ENCODE data around the gene KRAS. TPM values are rescaled to one million over a fixed set of nuclear protein-coding genes. Genes with fewer than 3 reads are reported as not detected.

Gene KRAS
- total and polyA plus RNA-seq, 8 donors: 28.6 to 33.2 (median 30.5) TPM

DNA sequence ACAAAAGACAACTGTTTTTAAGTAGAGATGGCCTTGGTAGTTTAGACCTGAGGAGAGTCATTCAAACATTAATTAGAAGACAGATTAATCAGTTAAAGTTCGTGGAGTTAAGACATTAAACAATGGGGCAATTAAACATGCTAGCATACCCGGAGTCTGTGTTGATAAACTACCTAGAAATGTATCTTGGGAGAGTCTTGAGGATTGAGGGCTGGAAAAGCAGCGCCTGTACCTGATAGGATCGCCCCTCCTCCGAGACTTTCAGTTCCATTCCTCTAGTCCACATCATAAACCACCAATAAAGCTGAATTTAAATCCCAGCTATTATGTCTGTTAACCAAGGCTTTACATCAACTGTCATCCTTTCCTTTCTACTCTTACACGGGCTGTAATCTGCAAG, 1.0 kb upstream of the KRAS start:
- peak overlapping the region; percentile 63 to 95 for H3K27ac ChIP-seq
- intact Hi-C loops (cut with DNase I): no loop called here
- H3K9me3 ChIP-seq: no peaks in the 10 kb centered on the region
- ATAC-seq: no peak
- TF ChIP-seq CTCF (IDR thresholded peaks at IDR 0.05): no peak
- peaks cover 0 to 33% of the 10 kb centered on the region in 2 donors for H3K4me1 ChIP-seq
- H3K36me3 ChIP-seq: no peaks in the 10 kb centered on the region
- peak overlapping the region; percentile 78 to 88 for H3K4me3 ChIP-seq
- DNase-seq: no peak
- no peaks in the 10 kb centered on the region for H3K27me3 ChIP-seq

GRCh38 chr12:25249931-25250738, 594 bp downstream of the KRAS start:
- H3K27me3 ChIP-seq: no peaks in the 10 kb centered on the region
- peak; percentile 30 to 95 (median 57) for DNase-seq
- intact Hi-C loops (cut with DNase I): no loop called here
- no peak for TF ChIP-seq CTCF (IDR thresholded peaks at IDR 0.05)
- H3K27ac ChIP-seq: peak overlapping the region; percentile 91 to 95
- peak overlapping the region; percentile 78 to 88 for H3K4me3 ChIP-seq
- peak; percentile 56 for ATAC-seq
- H3K4me1 ChIP-seq: peaks cover 0 to 34% of the 10 kb centered on the region in 2 donors
- no peaks in the 10 kb centered on the region for H3K36me3 ChIP-seq
- no peaks in the 10 kb centered on the region for H3K9me3 ChIP-seq

DNA sequence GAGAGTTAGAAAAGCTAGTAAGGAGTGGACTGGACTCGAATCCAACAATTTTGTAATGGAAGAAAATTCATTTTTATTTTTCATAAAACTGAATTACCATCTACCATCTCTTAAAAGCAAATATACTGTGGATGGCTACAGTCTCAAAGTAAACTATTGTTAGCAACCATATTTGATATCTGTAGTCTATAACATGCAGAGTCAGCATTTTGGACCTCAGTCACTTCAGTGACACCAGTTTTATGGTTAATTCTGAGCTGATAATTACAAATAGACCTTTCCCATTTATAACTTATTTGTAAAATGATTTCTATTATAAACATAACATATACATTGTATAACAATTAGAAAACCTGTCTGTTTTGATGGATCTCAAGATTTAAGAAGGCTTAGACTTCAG, 2.0 kb downstream of the KRAS start:
- ATAC-seq: no peak
- no peak overlapping the region for H3K27ac ChIP-seq
- no peak overlapping the region for H3K4me3 ChIP-seq
- peaks cover 0 to 35% of the 10 kb centered on the region in 2 donors for H3K4me1 ChIP-seq
- intact Hi-C loops (cut with DNase I): no loop called here
- no peak for DNase-seq
- TF ChIP-seq CTCF (IDR thresholded peaks at IDR 0.05): no peak
- peaks cover 0 to 5% of the 10 kb centered on the region in 2 donors for H3K36me3 ChIP-seq
- H3K9me3 ChIP-seq: no peaks in the 10 kb centered on the region
- no peaks in the 10 kb centered on the region for H3K27me3 ChIP-seq

DNA sequence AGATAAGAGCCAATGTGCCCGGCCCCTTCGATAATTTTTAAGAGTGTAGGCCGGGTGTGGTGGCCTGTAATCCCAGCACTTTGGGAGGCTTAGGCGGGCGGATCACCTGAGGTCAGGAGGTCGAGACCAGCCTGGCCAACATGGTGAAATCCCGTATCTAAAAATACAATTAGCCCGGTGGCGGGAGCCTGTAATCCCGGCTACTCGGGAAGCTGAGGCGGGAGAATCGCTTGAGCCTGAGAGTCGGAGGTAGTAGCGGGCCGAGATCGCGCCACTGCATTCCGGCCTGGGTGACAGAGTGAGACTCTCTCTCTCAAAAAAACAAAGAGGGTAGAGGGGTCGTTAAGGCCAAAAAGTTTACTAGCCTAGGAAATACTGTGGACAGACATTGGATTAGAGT, 2.6 kb downstream of the KRAS start:
- no peak for TF ChIP-seq CTCF (IDR thresholded peaks at IDR 0.05)
- no peak overlapping the region for H3K27ac ChIP-seq
- DNase-seq (no peak), ATAC-seq (no peak)
- H3K4me1 ChIP-seq: peaks cover 0 to 41% of the 10 kb centered on the region in 2 donors
- H3K36me3 ChIP-seq: peaks cover 0 to 6% of the 10 kb centered on the region in 2 donors
- H3K9me3 ChIP-seq: no peaks in the 10 kb centered on the region
- H3K4me3 ChIP-seq: no peak overlapping the region
- H3K27me3 ChIP-seq: no peaks in the 10 kb centered on the region
- intact Hi-C loops (cut with DNase I): no loop called here

DNA sequence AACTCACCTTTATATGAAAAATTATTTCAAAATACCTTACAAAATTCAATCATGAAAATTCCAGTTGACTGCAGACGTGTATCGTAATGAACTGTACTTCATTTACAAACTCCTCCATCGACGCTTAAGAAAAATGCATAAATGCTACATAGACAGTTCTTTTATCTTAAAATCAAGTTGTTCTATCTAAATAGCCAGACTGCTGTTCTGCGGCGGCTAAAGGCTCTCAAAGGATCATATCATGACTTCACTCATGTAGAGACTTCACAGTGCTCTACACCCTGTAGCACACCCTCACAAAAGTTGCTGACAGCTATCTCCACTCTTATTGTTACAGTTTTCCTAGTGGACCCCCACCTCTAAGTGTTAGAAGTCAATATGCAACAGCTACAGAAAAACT, 5.2 kb downstream of the KRAS start:
- Histone ChIP-seq H3K4me1 (peaks cover 0 to 41% of the 10 kb centered on the region in 2 donors), H3K27ac (no peak overlapping the region), H3K9me3 (no peaks in the 10 kb centered on the region), H3K27me3 (no peaks in the 10 kb centered on the region), H3K36me3 (peaks cover 0 to 6% of the 10 kb centered on the region in 2 donors), H3K4me3 (no peak overlapping the region)
- TF ChIP-seq CTCF (IDR thresholded peaks at IDR 0.05): no peak
- DNase-seq (no peak), ATAC-seq (no peak)
- intact Hi-C loops (cut with DNase I): no loop called here

Data from left lung (tissue), 10 donors.